Stimulated activated naive CD4-positive, alpha-beta T cell treated with Interleukin-2 at 50 U/mL for 16 hours (primary cell): ENCODE measurements around the gene GP1BB.
"Not testable (repeated sequence)": the region's sequence is repeated elsewhere in the genome, so short reads cannot be mapped to it uniquely, and the experiment has no call there.

Experiments used
- DNase-seq: peaks from one replicate; lab custom pipeline; 2025; lab: John Stamatoyannopoulos, UW

Gene GP1BB

DNA sequence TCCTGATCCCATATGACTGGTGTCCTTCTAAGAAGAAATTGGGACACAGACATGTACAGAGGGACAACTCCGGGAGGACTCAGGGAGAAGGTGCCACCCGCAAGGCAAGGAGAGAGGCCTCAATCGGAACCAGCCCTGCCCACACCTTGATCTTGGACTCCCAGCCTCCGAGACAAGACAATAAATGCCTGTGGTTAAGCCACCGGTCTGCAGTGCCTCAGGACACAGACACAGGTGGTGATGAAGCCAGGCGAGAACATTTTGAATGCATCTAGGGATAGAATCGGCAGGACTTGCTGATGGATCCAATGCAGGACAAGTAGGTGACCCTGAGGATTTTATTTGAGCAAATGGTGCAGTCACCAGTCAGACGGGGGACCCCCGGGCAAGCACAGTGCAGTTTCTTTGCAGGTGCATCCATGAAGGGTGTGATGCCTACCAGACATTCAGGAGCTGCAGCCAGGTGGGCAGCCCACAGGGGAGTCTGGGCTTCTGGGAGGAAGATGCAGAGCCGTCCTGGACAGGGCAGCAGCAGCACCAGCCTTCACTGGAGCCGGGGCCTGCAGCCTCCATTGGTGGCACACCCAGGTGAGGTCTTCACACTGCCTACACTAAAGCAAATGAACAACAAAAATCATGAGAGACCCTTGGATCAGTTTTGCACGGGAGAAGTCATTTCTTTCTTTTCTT, 29.2 kb upstream of the GP1BB start:
- no peak for DNase-seq

DNA sequence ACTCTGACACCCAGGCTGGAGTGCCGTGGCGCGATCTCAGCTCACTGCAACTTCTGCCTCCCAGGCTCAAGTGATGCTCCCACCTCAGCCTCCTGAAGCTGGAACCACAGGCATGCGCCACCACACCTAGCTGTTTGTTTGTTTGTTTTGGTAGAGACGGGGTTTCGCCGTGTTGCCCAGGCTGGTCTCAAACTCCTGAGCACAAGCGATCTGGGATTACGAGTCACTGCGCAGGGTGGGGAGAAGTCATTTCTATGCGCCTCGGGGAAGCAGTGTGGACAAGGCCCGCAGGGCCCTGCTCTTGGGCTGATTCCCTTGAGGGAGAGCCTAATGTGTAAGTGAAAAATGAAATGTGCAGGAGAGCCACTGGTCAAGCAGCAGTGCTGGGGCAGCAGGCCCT, 28.6 kb upstream of the GP1BB start:
- DNase-seq: no peak

DNA sequence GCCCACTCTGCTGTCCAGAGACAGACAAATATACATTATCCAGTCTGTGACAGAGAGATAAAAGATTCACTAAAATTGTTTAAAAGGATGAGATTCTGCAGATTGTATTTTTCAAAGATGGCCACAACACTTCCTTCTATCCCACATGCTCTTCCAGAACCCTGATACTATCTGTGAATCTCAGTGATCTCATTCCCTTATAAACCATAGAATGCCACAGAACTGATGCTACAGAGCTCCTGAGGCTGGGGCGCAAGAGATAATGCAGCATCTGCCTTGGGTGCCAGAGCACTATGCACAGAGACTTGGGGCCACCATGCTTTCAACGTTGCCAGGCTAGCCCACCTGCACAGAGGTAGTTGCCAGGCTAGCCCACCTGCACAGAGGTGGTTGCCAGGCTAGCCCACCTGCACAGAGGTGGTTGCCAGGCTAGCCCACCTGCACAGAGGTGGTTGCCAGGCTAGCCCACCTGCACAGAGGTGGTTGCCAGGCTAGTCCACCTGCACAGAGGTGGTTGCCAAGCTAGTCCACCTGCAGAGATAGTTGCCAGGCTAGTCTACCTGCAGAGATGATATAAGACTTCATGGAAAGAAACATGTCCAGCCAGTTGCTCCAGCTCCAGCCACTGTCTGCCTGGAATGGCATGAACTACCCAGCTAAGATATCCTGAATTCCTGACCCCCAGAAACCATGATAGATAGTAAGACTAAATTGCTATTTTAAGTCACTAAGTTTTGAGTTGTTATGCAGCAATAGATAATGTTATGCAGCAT, 26.6 kb upstream of the GP1BB start:
- DNase-seq: no peak

DNA sequence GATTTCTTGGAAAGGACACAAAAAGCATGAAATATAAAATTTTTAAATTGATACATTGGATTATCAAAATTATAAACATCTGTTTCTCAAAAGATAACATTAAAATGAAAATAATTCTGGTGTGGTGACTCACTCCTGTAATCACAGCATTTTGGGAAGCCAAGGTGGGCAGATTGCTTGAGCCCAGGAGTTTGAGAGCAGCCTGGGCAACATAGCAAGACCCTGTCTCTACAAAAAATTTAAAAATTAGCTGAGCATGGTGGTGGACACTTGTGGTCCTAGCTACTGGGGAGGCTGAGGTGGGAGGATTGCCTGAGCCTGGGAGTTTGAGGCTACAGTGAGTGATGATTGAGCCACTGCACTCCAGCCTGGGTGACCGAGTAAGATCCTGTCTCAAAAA, 25.5 kb upstream of the GP1BB start:
- not testable (repeated sequence) for DNase-seq

DNA sequence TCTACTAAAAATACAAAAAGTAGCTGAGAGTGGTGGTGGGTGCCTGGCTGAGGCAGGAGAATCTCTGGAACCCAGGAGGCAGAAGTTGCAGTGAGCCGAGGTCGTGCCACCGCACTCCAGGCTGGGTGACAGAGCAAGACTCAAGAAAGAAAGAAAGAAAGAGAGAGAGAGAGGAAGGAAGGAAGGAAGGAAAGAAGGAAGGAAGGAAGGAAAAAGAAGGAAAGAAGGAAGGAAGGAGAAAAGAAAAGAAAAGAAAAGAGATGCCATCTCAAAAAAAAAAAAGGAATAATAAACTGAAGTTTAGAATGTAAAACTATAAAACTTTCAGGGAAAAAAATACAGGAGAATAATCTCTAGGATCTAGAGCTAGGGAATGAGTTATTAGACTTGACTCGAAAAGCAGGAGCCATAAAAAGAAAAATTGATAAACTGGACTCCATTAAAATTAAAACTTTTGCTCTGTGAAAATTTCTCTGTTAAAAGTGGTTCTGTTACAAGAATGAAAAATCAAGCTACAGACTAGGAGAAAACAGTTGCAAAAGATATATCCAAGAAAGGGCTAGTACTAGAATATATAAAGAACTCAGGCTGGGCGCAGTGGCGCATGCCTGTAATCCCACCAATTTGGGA, 22.4 kb upstream of the GP1BB start:
- DNase-seq: no peak

DNA sequence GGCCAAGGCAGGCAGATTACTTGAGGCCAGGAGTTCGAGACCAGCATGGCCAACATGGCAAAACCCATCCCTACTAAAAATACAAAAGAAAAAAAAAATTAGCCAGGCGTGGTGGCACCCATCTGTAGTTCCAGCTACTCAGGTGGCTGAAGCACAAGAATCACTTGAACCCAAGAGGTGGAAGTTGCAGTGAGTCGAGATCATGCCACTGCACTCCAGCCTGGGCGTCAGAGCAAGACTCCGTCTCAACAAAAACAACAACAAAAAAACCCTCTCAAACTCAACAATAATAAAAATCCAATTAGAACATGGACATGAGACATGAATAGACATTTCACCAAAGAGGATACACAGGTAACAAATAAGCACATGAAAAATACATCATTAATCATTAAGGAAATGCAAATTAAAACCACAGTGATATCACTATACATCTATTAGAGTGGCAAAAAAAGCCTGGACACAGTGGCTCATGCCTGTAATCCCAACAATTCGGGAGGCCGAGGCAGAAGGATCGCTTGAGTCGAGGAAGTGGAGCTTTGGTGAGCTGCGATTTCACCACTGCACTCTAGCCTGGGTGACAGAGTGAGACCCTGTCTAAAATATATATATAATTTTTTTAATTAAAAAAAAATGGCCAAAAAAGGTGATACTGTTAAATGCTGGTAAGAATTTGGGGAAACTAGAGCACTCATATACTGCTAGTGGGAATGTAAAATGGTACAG, 21.8 kb upstream of the GP1BB start:
- DNase-seq: no peak

DNA sequence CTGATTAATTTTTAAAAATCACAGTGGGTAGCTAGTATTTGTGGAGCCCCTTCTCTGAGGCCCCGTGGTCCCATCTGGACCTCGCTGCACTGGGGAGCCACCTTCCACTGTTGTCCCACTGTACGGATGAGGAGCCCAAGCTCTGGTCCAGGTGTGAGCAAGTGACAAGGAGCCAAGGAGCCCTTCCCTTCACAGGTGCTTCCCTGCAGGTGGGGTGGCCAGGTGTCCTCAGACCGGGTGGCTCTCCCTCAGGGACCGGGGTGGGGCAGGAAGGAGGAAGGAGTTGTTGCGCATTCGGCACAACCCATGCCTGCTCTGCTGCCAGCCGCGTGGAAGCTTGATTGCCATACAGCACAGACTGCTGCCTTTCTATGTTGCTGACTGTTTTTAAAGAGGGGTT, 19.5 kb upstream of the GP1BB start:
- no peak for DNase-seq

DNA sequence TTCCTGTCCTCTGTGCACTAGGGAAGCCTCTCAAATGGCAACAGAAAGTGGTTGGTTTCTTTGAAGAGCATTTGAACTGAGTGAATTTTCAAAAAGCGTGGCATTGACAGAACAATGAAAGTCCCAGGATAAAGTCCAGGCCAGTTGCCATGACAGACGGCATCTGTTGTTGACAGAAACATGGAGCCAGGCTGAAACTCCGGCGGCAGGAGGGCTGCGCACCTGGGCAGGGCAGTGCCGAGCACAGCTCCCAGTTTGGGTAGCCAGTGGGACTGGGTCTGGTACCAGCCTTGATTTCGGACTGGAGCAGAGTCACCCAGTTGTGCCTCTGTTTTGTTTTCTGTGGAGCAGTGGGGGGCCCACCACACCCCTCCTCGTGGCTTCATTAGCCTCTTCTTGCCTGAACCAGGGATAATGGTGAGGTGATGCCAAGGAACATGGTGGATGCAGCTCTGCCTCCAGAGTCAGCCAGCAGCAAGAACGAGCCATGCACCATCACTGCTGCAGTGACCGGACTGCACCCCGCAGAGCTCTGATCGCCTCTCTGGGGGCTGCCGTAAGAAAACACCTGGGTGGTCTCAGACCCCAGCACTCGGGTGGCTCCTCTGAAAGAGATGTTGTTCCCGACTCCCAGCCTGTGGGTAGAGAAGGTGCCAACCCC, 18.9 kb upstream of the GP1BB start:
- no peak for DNase-seq

DNA sequence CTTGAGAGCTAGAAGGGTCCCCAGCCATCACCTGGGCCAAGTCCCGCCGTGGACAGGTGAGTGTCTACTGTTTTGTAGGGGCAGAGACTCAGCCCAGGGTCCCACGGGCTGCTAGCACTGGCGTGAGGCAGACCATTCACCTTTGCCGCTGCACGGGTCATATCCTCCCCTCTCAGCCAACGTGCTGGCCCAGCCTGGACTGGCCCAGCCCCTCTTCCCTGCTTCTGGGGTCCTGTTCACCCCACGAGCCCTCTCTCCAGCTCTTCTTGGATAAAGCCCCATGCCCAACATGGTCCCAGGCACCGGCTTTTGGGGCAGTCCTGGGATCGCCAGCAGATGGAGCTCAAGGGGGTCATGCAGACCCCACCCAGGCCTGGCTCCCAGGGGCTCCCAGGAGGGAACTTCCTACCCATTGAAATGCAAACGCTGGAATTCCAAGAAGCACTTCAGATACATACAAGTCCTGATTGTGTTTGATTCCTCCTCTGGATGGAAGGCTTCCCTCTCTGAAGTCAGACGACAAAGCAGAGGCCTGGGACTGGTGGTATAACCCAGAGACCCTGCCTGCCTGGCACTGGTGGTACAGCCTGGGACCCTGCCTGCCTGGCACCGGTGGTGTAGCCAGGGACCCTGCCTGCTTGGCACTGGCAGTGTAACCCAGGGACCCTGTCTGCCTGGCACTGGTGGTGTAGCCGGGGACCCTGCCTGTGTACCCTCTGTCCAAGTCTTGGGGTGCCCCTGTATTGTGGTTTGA, 18.0 kb upstream of the GP1BB start:
- DNase-seq: no peak

DNA sequence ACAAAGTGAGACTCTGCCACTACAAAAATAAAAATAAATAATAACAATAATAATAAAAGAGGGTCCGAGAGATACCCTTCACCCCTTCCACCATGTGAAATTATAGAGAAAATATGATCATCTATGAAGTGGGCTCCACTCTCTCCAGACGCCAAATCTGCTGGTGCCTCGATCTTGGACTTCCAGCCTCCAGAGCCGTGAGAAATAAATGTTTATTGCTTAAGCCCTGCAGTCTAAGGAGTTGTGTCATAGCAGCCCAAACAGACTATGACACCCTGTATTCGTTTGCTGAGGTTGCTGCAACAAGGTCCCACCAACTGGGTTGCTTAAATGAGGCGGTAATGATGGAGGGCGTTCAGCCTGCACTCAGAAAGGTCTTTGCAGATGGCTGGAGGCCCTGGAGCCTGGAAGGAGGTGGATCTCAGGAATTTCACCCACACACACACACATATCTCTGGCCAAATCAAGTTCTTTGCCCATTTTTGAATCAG, 16.6 kb upstream of the GP1BB start:
- no peak for DNase-seq

DNA sequence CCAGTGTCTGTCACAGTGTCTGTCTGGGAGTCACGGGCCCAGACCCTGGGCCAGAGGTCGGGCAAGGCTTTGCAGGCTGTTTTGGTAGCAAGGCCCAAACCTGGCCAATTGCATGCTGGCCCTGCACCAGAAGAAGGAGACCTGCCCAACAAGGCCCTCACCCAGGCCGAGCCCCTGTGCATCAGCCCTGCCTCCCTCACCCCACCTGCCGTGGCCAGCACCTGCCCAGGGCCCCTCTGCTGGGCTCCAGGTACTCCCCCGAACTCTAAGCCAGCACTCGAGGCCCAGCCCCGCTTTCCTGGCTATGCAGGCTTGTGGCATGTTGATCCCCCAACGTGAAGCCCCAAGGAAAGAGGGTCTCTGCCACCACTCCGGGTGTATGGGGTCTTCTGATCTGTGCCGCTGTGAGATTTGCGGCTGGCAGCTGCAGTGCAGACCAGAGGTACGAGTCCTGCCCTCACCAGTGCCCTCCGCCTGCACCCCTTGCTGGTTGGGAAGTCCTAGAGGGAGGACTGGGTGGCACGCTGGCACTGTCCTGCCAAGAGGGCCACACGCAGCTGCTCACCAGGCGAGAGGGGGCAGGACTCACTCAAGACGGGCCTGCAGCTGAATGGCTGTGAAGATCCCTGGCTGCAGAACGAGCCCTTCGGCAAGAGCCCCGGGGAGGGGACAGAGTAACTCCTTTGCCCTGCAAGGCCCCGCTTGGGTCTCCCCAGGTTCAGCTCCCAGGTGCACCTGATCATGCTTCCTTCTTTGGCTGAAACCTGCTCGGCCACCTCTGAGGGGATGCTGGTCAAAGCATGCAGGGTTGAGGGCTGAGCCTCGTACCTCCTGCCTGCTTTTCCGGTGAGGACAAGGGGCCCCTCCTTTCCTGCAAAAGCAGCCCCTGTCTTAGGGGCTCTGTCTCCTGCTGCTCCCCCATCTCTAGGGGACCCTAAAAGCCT, 15.7 kb upstream of the GP1BB start:
- no peak for DNase-seq

DNA sequence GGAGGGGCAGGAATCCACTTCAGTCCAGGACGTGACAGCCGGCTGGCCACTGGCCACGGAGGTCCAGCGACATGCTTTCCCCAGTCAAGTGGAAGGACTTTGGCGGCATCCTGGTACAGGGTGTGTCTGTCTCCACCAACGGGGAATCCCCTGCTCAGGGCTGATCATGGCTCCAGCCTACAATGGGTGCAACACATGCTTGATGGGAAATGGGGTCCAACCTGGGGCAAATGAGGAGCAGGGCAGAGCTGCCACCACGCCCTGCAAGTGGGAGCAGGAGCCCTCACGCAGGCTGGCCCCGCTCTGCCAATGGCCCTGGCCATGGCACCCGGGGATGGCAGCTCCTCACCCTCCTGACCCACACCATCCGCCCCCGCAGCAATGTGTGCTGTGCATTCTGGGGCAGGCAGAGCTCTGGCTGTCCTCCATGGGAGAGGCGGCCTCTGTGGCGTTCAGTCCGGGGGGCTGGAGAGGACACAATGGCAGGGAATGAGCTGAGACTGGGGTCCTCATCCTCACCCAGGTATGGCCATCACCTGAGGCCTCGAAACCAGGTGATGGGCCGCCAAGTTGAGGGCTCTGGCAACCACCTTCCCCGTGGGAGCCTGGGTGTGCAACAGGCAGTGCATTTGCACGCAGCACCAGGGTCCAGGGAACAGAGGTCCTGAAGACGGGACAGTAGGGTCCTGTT, 14.9 kb upstream of the GP1BB start:
- no peak for DNase-seq

DNA sequence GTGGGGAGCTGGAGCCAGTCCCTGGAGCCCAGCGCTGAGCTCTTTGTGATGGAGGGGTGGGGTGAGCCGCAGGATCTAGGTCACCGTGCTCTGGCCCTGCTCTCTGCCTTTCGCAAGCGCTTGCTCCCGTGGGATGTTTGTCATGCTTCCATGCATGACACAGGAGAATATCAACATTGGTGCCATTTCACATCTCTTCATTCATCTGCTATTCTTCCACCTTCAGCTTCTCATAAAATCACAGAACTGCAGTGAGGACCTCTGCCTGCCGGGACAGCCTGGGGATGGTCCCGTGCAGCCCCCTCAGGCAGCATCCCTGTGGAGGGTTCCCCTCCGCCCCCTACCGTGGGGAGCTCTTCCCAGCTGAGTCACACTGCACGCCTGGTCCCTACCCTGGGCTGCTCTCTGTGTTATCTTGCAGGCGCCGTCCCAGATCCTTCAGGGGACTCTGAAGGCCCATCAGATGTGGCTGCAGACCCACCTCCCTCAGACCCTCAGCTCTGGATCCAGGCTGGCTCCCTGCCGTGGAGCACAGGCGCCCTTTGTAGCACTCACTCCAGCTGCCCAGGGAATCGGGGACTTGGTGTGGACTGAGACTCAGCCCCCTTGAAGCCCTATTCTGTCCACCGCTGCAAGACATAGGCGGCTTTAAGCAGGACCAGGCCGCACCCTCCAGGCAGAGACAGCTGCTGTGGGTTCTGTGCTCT, 14.1 kb upstream of the GP1BB start:
- no peak for DNase-seq

DNA sequence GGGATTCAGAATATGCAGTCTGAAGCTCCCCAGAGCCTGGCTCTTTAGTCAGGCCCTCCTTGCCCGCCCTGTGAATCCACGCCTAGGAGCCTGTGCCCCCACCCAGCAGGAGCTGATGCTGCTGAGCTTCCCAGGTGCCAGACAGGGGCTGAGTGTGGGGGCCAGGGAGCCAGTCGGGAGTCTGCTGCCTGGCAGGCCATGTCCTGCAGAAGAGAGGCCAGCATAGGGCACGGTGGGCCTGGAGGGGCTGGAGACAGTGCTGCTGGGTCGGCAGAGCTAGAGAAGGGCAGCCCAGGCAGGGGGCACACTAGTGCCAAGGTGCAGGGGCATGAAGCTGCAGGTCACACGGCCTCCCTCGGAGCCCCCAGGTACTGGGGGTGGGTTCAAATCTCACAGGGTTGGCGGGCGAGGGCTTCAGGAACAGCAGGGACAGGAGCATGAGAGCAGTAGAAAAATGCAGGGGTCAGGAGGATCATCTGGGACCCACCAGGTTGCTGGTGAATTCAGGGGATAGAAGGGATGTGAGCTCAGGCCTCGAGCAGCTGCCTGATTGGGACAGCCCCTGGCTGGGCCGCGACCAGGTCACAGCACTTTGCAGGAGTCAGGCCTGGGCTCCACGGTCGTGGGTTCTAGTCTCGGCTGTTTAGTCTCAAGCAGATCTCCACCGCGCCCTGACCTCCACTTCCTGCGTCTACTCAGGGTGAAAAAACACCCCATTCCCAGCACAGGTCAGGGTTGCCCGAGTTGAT, 13.1 kb upstream of the GP1BB start:
- DNase-seq: no peak

DNA sequence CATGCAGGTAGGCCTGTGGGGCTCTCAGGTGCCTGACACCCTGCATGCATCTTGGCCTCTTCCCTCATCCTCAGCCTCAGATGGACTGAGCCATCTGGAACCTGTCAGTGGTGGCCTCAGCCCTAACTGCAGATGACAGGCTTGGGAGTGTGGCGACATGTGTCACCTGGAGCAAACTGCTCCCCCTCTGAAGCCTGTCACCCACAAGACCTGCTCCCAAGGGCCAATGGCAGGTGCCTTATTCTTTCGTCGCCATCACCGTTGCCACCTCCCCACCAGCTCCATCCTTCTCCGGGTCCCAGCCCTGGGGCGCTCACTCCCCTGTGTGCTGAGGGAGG, 12.6 kb upstream of the GP1BB start:
- DNase-seq: no peak

DNA sequence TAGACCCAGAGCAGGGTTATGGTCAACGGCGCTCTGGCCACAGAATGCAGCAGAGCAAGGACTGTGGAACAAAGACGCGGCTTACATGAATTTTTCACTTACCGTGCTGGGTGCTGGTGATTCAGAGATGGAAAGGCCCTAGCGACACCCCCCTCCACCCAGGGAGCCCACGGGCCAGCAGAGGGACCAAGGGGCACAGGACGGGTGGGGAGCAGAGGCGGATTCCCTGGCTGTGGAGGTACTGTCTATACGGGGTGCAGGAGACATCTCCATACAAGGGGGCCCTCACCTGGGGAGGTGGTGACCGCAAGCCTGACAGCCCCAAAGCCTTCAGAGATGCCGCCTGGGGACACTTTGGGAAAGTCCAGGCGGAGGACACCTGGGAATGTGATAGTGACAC, 10.1 kb upstream of the GP1BB start:
- DNase-seq: no peak

DNA sequence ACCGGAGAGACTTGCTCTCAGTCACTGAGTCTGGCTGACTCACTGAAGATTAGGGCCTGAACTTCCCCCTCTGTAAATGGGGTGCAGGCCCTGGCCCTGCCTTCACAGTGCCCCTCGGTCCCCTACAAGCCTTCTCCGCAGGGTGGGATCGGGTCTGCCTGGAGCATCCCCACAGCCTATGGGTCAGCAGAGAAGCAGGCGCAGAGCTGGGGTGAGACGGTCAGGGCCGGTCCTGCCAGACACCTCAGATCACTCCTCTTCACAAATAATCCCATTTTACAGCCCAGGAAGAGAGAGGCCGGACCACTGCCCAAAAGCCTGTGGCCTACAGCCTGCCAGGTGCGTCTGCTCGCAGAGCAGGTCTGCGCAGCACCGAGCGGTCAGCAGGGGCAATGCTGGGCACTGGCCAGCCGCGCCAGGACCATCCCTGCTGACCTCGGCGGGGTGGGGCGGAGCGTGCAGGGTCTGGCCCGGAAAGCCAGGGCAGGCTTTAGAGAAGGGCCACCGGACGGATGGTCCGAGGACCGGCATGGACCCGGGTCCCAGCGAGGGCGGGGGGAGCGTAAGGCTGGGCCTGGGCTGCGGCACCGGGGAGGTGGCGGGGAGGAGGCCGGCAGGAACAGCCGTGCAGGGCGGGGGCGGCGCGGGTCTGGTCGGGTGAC, 9.6 kb upstream of the GP1BB start:
- DNase-seq: no peak
